Activated naive CD4-positive, alpha-beta T cell treated with anti-CD3 and anti-CD28 coated beads, Interleukin-2, amount 50 U/mL, for 24 hours (primary cell): ENCODE data around the gene RUFY4.
"Not testable (repeated sequence)": the region's sequence is repeated elsewhere in the genome, so short reads cannot be mapped to it uniquely, and the experiment has no call there.

ENCODE experiments used
- H3K27ac Mint-ChIP-seq: one replicate; pipeline ENCODE4 v1.8.0; 2021; ENCODE audit warnings: mild to moderate bottlenecking, mixed read lengths
- H3K27me3 Mint-ChIP-seq: one replicate; pipeline ENCODE4 v1.8.0; 2021; ENCODE audit warnings: mixed read lengths
- H3K36me3 Mint-ChIP-seq: one replicate; pipeline ENCODE4 v1.8.0; 2021; ENCODE audit warnings: mixed read lengths
- H3K4me1 Mint-ChIP-seq: one replicate; pipeline ENCODE4 v1.8.0; 2021; ENCODE audit warnings: mixed read lengths
- H3K4me3 Mint-ChIP-seq: one replicate; pipeline ENCODE4 v1.8.0; 2021; ENCODE audit warnings: mild to moderate bottlenecking, mixed read lengths
- H3K9me3 Mint-ChIP-seq: one replicate; pipeline ENCODE4 v1.8.0; 2021; ENCODE audit warnings: mixed read lengths

Gene RUFY4

GRCh38 chr2:218068721-218069334, at the start of gene RUFY4:
Gene RUFY4 (plus strand): TSS chr2:218069253. CDS start chr2:218070606, 1,353 bp downstream.
- H3K4me3 Mint-ChIP-seq = peak within 1 kb of the TSS; percentile 71
- not testable (repeated sequence) for H3K9me3 Mint-ChIP-seq, H3K36me3 Mint-ChIP-seq, H3K27ac Mint-ChIP-seq, H3K4me1 Mint-ChIP-seq, H3K27me3 Mint-ChIP-seq

- Mint-ChIP-seq H3K4me3 (no peak overlapping the region), H3K27me3 (no peaks in the 10 kb centered on the region), H3K27ac (no peak overlapping the region), H3K36me3 (no peaks in the 10 kb centered on the region), H3K4me1 (no peaks in the 10 kb centered on the region), H3K9me3 (no peaks in the 10 kb centered on the region)
Observed at GRCh38 chr2:218019411-218020060, 49.5 kb upstream of the RUFY4 start.

- no peak overlapping the region for H3K4me3 Mint-ChIP-seq
- no peaks in the 10 kb centered on the region for H3K4me1 Mint-ChIP-seq
- no peaks in the 10 kb centered on the region for H3K36me3 Mint-ChIP-seq
- H3K27me3 Mint-ChIP-seq = no peaks in the 10 kb centered on the region
- no peaks in the 10 kb centered on the region for H3K9me3 Mint-ChIP-seq
- H3K27ac Mint-ChIP-seq = no peak overlapping the region
Observed at GRCh38 chr2:218020281-218020680, 48.8 kb upstream of the RUFY4 start.

- H3K36me3 Mint-ChIP-seq = no peaks in the 10 kb centered on the region
- H3K4me3 Mint-ChIP-seq = no peak overlapping the region
- no peaks in the 10 kb centered on the region for H3K27me3 Mint-ChIP-seq
- H3K27ac Mint-ChIP-seq = no peak overlapping the region
- no peaks in the 10 kb centered on the region for H3K9me3 Mint-ChIP-seq
- no peaks in the 10 kb centered on the region for H3K4me1 Mint-ChIP-seq
Observed at GRCh38 chr2:218020966-218021535, 48.0 kb upstream of the RUFY4 start.

- H3K4me3 Mint-ChIP-seq = no peak overlapping the region
- H3K27ac Mint-ChIP-seq = no peak overlapping the region
- no peaks in the 10 kb centered on the region for H3K27me3 Mint-ChIP-seq
- no peaks in the 10 kb centered on the region for H3K36me3 Mint-ChIP-seq
- no peaks in the 10 kb centered on the region for H3K4me1 Mint-ChIP-seq
- H3K9me3 Mint-ChIP-seq = no peaks in the 10 kb centered on the region
Observed at GRCh38 chr2:218021536-218022071, 47.4 kb upstream of the RUFY4 start.

GRCh38 chr2:218022131-218022850, 46.8 kb upstream of the RUFY4 start:
- H3K9me3 Mint-ChIP-seq = no peaks in the 10 kb centered on the region
- H3K4me1 Mint-ChIP-seq = no peaks in the 10 kb centered on the region
- H3K27ac Mint-ChIP-seq = no peak overlapping the region
- H3K27me3 Mint-ChIP-seq = no peaks in the 10 kb centered on the region
- H3K4me3 Mint-ChIP-seq = no peak overlapping the region
- H3K36me3 Mint-ChIP-seq = no peaks in the 10 kb centered on the region

GRCh38 chr2:218022851-218023530, 46.1 kb upstream of the RUFY4 start:
- Mint-ChIP-seq H3K9me3 (no peaks in the 10 kb centered on the region), H3K36me3 (no peaks in the 10 kb centered on the region), H3K27me3 (no peaks in the 10 kb centered on the region), H3K27ac (no peak overlapping the region), H3K4me3 (no peak overlapping the region), H3K4me1 (no peaks in the 10 kb centered on the region)

GRCh38 chr2:218023636-218024035, 45.4 kb upstream of the RUFY4 start:
- Mint-ChIP-seq H3K36me3 (no peaks in the 10 kb centered on the region), H3K9me3 (no peaks in the 10 kb centered on the region), H3K27me3 (no peaks in the 10 kb centered on the region), H3K4me1 (no peaks in the 10 kb centered on the region), H3K4me3 (no peak overlapping the region), H3K27ac (no peak overlapping the region)

- Mint-ChIP-seq H3K27me3 (no peaks in the 10 kb centered on the region), H3K9me3 (no peaks in the 10 kb centered on the region), H3K4me3 (no peak overlapping the region), H3K4me1 (no peaks in the 10 kb centered on the region), H3K36me3 (no peaks in the 10 kb centered on the region), H3K27ac (no peak overlapping the region)
Observed at GRCh38 chr2:218024336-218024735, 44.7 kb upstream of the RUFY4 start.

GRCh38 chr2:218024871-218025270, 44.2 kb upstream of the RUFY4 start:
- no peak overlapping the region for H3K27ac Mint-ChIP-seq
- H3K4me1 Mint-ChIP-seq = no peaks in the 10 kb centered on the region
- H3K4me3 Mint-ChIP-seq = no peak overlapping the region
- no peaks in the 10 kb centered on the region for H3K36me3 Mint-ChIP-seq
- no peaks in the 10 kb centered on the region for H3K27me3 Mint-ChIP-seq
- H3K9me3 Mint-ChIP-seq = no peaks in the 10 kb centered on the region

- Mint-ChIP-seq H3K36me3 (no peaks in the 10 kb centered on the region), H3K4me3 (no peak overlapping the region), H3K9me3 (no peaks in the 10 kb centered on the region), H3K27me3 (no peaks in the 10 kb centered on the region), H3K4me1 (no peaks in the 10 kb centered on the region), H3K27ac (no peak overlapping the region)
Observed at GRCh38 chr2:218026244-218026643, 42.8 kb upstream of the RUFY4 start.

GRCh38 chr2:218026676-218027425, 42.2 kb upstream of the RUFY4 start:
- H3K27ac Mint-ChIP-seq = no peak overlapping the region
- H3K4me3 Mint-ChIP-seq = no peak overlapping the region
- H3K27me3 Mint-ChIP-seq = no peaks in the 10 kb centered on the region
- no peaks in the 10 kb centered on the region for H3K9me3 Mint-ChIP-seq
- no peaks in the 10 kb centered on the region for H3K4me1 Mint-ChIP-seq
- H3K36me3 Mint-ChIP-seq = no peaks in the 10 kb centered on the region

GRCh38 chr2:218027426-218028188, 41.4 kb upstream of the RUFY4 start:
- H3K9me3 Mint-ChIP-seq = no peaks in the 10 kb centered on the region
- H3K4me1 Mint-ChIP-seq = no peaks in the 10 kb centered on the region
- no peak overlapping the region for H3K27ac Mint-ChIP-seq
- H3K36me3 Mint-ChIP-seq = no peaks in the 10 kb centered on the region
- no peak overlapping the region for H3K4me3 Mint-ChIP-seq
- H3K27me3 Mint-ChIP-seq = no peaks in the 10 kb centered on the region

GRCh38 chr2:218028189-218028495, 40.9 kb upstream of the RUFY4 start:
- no peaks in the 10 kb centered on the region for H3K4me1 Mint-ChIP-seq
- H3K27ac Mint-ChIP-seq = no peak overlapping the region
- no peaks in the 10 kb centered on the region for H3K27me3 Mint-ChIP-seq
- H3K36me3 Mint-ChIP-seq = no peaks in the 10 kb centered on the region
- H3K4me3 Mint-ChIP-seq = no peak overlapping the region
- H3K9me3 Mint-ChIP-seq = no peaks in the 10 kb centered on the region
